ENCODE data around the gene FGF11.

Gene FGF11

DNA sequence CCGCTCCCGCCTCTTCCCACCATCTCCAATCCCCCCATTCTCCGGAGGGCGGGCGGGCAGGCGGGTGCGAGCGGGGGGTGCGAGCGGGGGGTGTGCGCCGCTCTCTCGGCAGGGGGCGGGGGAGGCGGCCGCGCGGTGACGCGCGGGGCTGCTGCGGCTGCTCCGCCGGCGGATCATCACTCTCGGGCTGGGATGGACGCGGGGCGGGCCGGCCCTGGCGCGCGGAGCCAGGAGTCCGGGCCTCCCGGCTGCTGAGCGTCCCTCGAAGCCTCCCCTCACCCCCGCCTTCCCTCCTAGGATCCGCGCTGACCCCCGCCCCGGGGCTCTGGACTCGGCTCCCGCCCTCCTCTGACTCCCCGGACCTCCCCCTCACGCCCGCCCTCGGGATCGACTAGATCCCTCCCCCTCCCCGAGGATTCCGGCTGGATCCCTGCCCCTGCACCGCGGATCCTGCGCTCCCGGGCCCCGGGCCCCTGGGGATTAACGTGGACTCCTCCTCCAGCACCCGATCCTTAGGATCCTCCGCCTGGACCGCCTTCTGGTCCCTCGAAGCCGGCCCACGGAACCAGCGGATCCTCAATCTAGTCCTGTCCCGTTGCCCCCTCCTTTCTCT is 34.5 kb upstream of the FGF11 start:
- TF ChIP-seq ZNF274 (IDR thresholded peaks at IDR 0.05; ENCODE audit: low read depth, low read length): no peak
- H3K4me3 ChIP-seq (ENCODE audit: low read length): peak overlapping the region; percentile 45; the same call in 1 of the 2 replicates

DNA sequence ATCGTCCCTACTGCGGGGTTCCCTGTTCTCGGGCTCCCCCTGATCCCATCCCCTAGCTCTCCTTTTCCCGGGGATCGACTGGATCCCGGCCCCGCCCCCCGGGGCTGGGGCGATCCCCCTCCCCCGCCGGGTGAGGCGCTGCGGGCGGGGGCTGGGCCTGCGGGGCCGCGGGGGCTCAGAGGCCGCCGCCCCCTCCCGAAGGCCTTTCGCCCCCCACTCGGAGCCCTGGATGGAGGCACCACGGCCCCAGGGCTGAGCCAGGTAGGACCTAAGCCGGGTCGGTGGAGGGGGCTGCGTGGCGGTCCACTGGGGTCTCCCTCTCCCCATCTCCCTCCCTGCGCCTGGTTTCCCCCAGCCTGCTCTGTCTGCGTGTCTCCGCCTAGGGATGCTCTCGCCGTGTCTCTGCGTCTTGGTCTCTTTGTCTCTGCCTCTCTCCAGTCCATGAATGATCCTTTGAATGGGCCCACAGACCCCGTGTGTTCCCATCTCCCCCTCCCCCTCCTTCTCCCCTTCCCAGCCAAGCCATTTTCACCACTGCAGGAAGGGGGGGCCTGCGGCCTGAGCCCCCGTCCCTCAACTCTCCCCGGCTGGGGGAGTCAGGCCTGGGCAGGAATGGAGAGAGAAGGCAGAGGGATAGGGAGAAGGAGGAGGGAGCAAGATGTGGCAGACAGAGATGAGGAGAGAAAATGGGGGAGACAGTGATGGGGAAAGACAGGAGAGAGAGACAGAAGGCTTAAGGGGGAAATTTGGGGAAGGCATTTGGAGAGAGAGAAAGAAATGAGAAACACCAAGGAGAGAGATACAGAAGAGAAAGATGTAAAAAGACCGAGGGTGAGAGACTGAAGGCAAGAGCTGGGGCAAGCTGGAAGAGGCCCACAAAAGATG is 33.7 kb upstream of the FGF11 start:
- no peak for TF ChIP-seq ZNF274 (IDR thresholded peaks at IDR 0.05; ENCODE audit: low read depth, low read length)
- peak overlapping the region; percentile 45; the same call in 1 of the 2 replicates for H3K4me3 ChIP-seq (ENCODE audit: low read length)

DNA sequence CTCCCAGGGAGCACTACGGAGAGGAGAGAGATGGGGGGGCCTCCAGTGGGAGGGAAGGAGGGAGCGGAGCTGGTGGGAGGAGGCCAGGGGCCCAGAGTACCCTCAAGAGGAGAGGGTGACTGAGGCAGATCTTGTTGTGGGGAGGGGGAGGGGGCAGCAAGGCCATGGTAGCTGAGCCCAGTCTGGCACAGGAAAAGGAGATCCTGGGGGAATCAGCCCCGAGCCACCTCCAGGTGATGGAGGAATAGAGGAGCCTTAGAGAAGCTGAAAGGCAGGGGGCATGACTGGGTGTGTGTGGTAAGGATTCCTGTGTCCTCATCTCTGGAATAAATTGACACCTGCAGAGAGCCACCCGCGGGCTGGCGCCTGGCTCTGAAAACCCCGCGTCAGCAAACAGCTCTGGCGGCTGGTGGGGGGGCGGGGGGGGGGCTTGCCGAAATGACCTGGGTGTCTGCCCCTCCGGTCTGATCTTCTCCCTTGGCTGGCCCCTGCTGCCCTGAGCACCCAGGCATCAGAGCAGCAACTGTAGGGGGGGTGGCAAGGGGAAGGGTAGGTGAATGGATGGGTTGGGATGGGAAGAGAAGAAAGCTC is 33.0 kb upstream of the FGF11 start:
- TF ChIP-seq ZNF274 (IDR thresholded peaks at IDR 0.05; ENCODE audit: low read depth, low read length): no peak
- H3K4me3 ChIP-seq (ENCODE audit: low read length): no peak overlapping the region

DNA sequence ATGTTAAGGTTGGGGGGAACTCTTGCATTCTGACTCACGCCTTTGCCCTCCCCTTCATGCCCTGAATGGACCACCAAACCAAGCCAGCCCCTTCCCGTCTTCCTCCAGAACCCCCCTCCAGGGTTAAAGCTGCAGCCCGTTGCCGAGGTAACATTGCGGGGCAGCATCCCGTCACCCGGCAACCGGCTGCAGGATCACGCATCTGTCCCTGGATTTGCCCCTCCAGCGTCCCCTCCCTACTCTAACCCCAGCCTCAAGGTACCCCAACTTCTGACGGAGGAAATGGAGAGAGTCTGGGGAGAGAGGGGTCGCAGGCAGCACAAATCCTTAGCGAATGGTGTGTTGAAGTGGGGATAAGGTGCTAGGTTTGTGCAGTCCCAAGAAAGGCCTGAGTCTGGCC is 32.2 kb upstream of the FGF11 start:
- TF ChIP-seq ZNF274 (IDR thresholded peaks at IDR 0.05; ENCODE audit: low read depth, low read length): no peak
- H3K4me3 ChIP-seq (ENCODE audit: low read length): no peak overlapping the region

DNA sequence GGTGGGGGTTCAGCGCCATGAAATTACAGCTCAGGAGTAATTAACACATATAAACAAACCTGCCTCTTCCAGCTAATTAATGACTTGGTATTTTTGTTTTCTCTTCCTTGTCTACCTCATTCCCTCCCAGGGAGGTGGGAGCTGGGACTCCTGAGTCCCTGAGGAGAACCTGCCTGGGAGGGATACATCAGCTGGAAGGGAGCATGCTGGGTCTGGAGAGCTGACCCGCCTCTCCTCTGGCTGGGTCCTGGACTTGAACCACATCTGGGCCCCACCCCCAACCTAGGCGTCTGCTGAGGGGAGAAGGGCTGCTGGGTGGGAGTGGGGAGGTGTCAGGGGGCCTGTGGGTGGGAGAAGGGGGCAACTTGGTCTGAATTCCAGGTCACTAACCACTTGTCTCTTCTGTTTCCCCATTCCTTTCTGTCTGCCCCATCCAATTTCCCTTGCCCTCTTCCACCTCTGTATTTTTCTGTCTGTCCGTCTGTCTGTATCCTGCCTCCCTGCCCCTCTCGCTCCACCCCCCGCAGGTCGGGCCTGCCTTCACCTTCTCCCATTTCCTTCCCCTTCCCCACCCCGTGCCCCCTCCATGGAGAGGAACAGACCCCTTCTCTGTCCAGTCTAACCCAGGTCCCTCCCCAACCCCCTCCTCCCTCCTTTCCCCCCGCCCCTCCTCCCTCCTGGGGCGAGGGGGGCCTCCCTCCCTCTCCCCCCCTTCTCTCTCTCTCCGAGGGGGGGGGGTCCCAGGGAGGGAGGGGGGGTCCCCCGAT is 31.6 kb upstream of the FGF11 start, which contains the start of gene NLGN2:
Gene NLGN2 (plus strand): TSS at position 361 of the 767 bp plus-strand sequence. CDS start 411 bp downstream, outside the sequence.
- no peak within 1 kb of the TSS for H3K4me3 ChIP-seq (ENCODE audit: low read length)
- TF ChIP-seq ZNF274 (IDR thresholded peaks at IDR 0.05; ENCODE audit: low read depth, low read length): no peak

DNA sequence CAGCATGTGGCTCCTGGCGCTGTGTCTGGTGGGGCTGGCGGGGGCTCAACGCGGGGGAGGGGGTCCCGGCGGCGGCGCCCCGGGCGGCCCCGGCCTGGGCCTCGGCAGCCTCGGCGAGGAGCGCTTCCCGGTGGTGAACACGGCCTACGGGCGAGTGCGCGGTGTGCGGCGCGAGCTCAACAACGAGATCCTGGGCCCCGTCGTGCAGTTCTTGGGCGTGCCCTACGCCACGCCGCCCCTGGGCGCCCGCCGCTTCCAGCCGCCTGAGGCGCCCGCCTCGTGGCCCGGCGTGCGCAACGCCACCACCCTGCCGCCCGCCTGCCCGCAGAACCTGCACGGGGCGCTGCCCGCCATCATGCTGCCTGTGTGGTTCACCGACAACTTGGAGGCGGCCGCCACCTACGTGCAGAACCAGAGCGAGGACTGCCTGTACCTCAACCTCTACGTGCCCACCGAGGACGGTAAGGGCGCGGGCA is 31.0 kb upstream of the FGF11 start:
- no peak overlapping the region for H3K4me3 ChIP-seq (ENCODE audit: low read length)
- no peak for TF ChIP-seq ZNF274 (IDR thresholded peaks at IDR 0.05; ENCODE audit: low read depth, low read length)

DNA sequence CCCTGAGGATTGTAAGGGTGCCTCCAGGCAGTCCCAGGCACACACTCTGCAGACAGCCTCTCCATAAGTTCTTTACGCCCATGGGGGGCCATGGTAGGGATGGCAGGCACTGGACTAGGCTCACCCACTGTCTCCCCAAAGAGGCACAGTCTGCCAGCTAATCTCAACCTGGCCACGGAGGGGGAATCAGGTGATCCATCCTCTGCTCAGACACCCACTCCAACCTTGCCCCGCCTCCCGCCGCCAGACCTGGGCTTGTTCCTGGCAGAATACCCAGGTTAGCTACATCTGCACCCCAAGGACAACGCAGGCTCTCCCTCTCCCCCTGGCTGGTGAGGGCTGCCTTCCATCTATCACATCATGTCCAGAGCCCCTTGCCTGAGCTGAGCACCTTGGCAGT is 30.4 kb upstream of the FGF11 start:
- TF ChIP-seq ZNF274 (IDR thresholded peaks at IDR 0.05; ENCODE audit: low read depth, low read length): no peak
- no peak overlapping the region for H3K4me3 ChIP-seq (ENCODE audit: low read length)

DNA sequence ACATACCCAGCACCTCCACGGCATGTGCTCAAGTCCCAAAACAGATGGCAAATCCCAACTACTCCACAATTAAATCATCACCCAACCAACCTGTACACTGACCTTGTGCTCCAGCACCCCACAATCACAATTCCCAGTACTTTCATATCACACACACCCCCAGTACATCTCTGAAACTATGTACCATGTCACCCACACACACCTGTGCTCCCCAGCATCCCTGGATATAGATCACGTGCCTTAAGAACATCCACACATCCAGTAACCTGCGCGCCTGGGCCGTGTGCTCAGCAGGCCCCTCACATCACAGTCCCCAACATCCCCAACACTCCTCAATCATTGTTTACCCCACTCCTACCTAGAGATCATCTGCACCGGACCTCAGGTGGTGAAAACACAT is 29.6 kb upstream of the FGF11 start:
- H3K4me3 ChIP-seq (ENCODE audit: low read length): no peak overlapping the region
- no peak for TF ChIP-seq ZNF274 (IDR thresholded peaks at IDR 0.05; ENCODE audit: low read depth, low read length)

DNA sequence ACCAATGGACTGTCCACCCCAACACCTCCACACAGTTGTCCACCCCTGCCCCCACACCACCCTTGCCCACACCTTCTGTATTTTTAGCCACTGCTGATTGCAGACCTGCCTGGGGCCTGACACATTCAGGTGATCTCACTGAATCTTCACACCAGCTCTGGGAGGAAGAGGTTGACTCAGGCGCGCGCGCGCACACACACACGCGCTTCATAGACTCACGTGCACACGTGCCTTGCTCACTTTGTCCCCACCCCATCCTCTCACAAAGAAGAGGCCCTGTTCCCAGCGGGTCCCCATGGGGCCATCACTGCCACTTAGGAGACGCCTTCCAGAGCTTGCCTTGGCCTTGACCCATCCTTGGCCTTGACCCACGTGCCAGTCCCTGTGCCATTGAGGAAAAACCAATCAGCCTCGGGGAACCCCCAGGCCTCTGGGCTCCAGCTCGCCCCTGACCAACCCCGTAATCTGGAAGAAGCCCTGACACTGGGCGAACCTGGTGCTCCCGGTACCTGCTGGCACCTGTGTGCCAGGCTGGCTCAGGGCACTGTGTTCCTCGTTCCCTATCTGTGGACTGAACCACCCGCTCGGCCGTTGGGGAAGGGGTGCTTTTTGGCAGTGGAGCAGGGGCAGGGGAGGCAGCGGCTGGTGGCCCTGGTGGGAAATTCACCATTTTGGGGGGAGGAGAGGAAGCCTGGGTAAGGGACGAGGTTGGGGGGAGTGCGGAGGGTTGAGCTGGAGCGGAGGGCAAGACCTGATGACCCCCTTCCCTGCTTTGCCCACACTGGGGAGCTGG is 28.5 kb upstream of the FGF11 start:
- TF ChIP-seq ZNF274 (IDR thresholded peaks at IDR 0.05; ENCODE audit: low read depth, low read length): no peak

DNA sequence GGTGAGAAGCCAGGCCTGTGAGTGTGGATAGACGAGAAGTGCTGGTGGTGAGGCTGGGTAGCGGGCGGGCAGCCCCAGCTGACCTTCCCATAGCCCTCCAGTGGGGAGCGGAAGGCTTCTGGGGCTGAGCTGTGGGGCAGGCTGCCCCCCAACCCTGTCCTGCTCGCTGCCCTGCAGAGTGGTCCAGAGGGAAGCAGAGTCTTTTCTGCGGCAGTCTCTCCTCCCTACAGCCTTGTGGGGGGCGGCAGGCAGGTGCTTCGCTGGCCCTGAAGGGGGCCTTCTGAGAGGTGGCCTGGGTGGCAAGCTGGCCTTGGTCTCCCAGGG is 27.9 kb upstream of the FGF11 start:
- no peak for TF ChIP-seq ZNF274 (IDR thresholded peaks at IDR 0.05; ENCODE audit: low read depth, low read length)
- H3K4me3 ChIP-seq (ENCODE audit: low read length): no peak overlapping the region

More for the DNA sequence above, 28.5 kb upstream of the FGF11 start:
- no peak overlapping the region for H3K4me3 ChIP-seq (ENCODE audit: low read length)

DNA sequence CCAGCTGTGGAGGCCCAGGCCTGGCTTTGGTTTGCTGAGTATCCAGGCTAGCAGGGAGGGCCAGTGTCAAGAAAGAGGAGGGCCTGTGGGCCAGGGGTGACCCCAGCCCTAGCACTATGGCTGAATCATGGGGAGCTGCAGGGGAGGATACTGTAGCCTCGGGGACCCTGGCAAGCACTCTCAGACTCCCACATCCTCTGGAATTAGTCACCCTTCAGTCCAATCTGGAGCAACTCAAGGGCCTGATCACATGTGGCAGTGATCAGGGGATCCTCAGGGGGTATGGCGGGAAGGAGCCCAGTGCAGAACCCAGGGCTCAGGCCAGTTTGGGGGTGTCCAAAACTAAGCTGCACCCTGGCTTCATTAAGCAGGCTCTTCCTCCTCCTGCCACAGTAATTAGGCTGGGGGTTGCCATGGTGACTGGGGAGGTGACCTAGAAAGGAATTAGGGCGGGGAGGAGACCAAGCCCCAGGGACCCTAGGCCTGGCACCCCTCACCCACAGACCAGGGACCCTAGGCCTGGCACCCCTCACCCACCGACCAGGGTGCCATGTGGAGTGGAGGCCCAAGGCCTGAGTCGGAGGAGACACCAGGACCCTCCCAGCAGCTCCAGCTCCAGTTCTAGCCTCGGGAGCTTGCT is 25.8 kb upstream of the FGF11 start:
- H3K4me3 ChIP-seq (ENCODE audit: low read length): no peak overlapping the region
- no peak for TF ChIP-seq ZNF274 (IDR thresholded peaks at IDR 0.05; ENCODE audit: low read depth, low read length)

DNA sequence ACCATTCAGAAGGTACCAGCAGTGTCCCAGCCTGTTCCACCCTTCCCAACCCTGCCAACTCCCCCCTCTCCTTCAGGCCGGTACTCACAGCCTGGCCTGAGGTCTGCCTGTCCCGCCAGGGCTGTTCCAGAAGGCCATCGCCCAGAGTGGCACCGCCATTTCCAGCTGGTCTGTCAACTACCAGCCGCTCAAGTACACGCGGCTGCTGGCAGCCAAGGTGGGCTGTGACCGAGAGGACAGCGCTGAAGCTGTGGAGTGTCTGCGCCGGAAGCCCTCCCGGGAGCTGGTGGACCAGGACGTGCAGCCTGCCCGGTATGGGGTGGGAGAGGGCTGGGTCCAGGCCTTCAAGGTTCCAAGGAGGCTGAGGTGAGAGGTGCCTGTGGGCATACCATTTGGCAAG is 24.5 kb upstream of the FGF11 start:
- H3K4me3 ChIP-seq (ENCODE audit: low read length): no peak overlapping the region
- TF ChIP-seq ZNF274 (IDR thresholded peaks at IDR 0.05; ENCODE audit: low read depth, low read length): no peak

DNA sequence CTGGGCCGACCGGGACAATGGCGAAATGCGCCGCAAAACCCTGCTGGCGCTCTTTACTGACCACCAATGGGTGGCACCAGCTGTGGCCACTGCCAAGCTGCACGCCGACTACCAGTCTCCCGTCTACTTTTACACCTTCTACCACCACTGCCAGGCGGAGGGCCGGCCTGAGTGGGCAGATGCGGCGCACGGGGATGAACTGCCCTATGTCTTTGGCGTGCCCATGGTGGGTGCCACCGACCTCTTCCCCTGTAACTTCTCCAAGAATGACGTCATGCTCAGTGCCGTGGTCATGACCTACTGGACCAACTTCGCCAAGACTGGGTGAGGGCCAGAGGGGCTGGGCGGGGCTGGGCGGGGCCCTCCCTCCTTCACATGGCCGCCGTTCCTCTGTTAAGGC is 23.5 kb upstream of the FGF11 start:
- H3K4me3 ChIP-seq (ENCODE audit: low read length): no peak overlapping the region
- no peak for TF ChIP-seq ZNF274 (IDR thresholded peaks at IDR 0.05; ENCODE audit: low read depth, low read length)
